Ascending aorta (tissue), 2 donors: ENCODE results near the gene GIGYF1. TPM values are rescaled to one million over a fixed set of nuclear protein-coding genes. Genes with fewer than 3 reads are reported as not detected.

Source experiments
- DNase-seq, 2 donors: peaks; one replicate each; pipeline ENCODE4 v3.0.0-alpha.2; 2019; ENCODE audit warnings: low spot score in 2 of 2
- H3K27ac ChIP-seq, 2 donors: fragments of 200-600 bp; sonication (generic); one replicate each; pipeline ENCODE4 v1.5.1; 2016 to 2017; ENCODE audit warnings: mild to moderate bottlenecking in 1 of 2
- H3K27me3 ChIP-seq: fragments of 200-600 bp; sonication (generic); one replicate; pipeline ENCODE4 v1.5.1; 2017
- H3K36me3 ChIP-seq, 2 donors: fragments of 200-600 bp; sonication (generic); one replicate each; pipeline ENCODE4 v1.5.1; 2016
- H3K4me1 ChIP-seq, 2 donors: fragments of 200-600 bp; sonication (generic); one replicate each; pipeline ENCODE4 v1.5.1; 2016 to 2017; ENCODE audit warnings: mild to moderate bottlenecking in 1 of 2
- H3K4me3 ChIP-seq, 2 donors: fragments of 200-600 bp; sonication (generic); one replicate each; pipeline ENCODE4 v1.5.1; 2016 to 2017; ENCODE audit warnings: mild to moderate bottlenecking in 1 of 2
- H3K9me3 ChIP-seq, 2 donors: fragments of 200-600 bp; sonication (generic); one replicate each; pipeline ENCODE4 v1.5.1; 2016
- CTCF ChIP-seq, 3 experiments: fragments of 200-600 bp in 2 of 3; fragments of 450-650 bp in 1 of 3; sonication (generic) in 2 of 3; IDR thresholded peaks; one replicate each; pipeline ENCODE4 v1.5.1; 2016 to 2019; ENCODE audit warnings: antibody characterized with exemption in 3 of 3, mild to moderate bottlenecking in 1 of 3, moderate library complexity in 1 of 3
- intact Hi-C: fragments of 100-400 bp; cut with DNase I; formaldehyde crosslinking; loops from one replicate; pipeline ENCODE4 v1.15.1; 2023
- total RNA-seq: library from RNA; depleted of rRNA; stranded (reverse); fragments of >200 nt; gene quantifications from one replicate; pipeline ENCODE4 v1.1.0, GENCODE V29; 2016

GIGYF1 gene
- total RNA-seq, 1 donor from 2014 or later, result 31.1 TPM

DNA sequence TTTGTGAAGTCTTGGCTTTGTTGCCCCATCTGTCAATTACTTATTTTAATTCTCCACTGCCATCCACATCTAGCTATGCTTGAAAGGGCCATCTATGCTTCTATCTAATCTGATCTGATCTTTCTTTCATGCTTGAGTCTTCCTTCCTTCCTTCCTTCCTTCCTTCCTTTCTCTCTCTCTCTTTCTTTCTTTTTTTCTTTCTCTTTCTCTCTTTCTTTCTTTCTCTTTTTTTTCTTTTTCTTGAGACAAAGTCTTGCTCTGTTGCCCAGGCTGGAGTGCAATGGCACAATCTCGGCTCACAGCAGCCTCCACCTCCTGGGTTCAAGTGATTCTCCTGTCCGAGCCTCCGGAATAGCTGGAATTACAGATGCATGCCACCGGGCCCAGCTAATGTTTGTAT is 64.0 kb downstream of the GIGYF1 start:
- peaks cover 5% of the 10 kb centered on the region for H3K27me3 ChIP-seq
- no peaks in the 10 kb centered on the region for H3K36me3 ChIP-seq
- H3K27ac ChIP-seq, result no peak overlapping the region
- H3K4me1 ChIP-seq, result peaks cover 3 to 11% of the 10 kb centered on the region in 2 donors
- no peak for DNase-seq
- H3K9me3 ChIP-seq, result no peaks in the 10 kb centered on the region
- intact Hi-C loops, result loop anchor here (5.0 kb wide), 1 partner anchor 62 kb away; the partner anchor contains the start of gene GIGYF1
- no peak for TF ChIP-seq CTCF (IDR thresholded peaks at IDR 0.05)
- H3K4me3 ChIP-seq, result no peak overlapping the region

Other genes starting within 250 kb of the GIGYF1 start
- not detected for gene SPACDR, start 230.0 kb downstream of the GIGYF1 start, total RNA-seq
- 68.2 TPM for gene TSC22D4, start 215.0 kb downstream of the GIGYF1 start, total RNA-seq
- 0.96 TPM for gene NYAP1, start 210.3 kb downstream of the GIGYF1 start, total RNA-seq
- 30.0 TPM for gene AGFG2, start 155.0 kb downstream of the GIGYF1 start, total RNA-seq
- 11.8 TPM for gene SAP25, start 120.3 kb downstream of the GIGYF1 start, total RNA-seq
- 113 TPM for gene LRCH4, start 108.1 kb downstream of the GIGYF1 start, total RNA-seq
- not detected for gene FBXO24, start 107.9 kb downstream of the GIGYF1 start, total RNA-seq
- 124 TPM for gene PCOLCE, start 91.9 kb downstream of the GIGYF1 start, total RNA-seq
- 11.0 TPM for gene MOSPD3, start 81.7 kb downstream of the GIGYF1 start, total RNA-seq
- not detected for gene TFR2, start 52.7 kb downstream of the GIGYF1 start, total RNA-seq
- not detected for gene ACTL6B, start 37.8 kb downstream of the GIGYF1 start, total RNA-seq
- gene GNB2, start 20.5 kb downstream of the GIGYF1 start, total RNA-seq, result 500 TPM
- gene POP7, start 11.9 kb upstream of the GIGYF1 start, total RNA-seq, result 44.0 TPM
- not detected for gene EPO, start 26.2 kb upstream of the GIGYF1 start, total RNA-seq
- not detected for gene ZAN, start 39.3 kb upstream of the GIGYF1 start, total RNA-seq
- 144 TPM for gene EPHB4, start 133.3 kb upstream of the GIGYF1 start, total RNA-seq
- gene SLC12A9, start 158.5 kb upstream of the GIGYF1 start, total RNA-seq, result 19.4 TPM
- gene TRIP6, start 173.1 kb upstream of the GIGYF1 start, total RNA-seq, result 221 TPM
- 89.2 TPM for gene SRRT, start 180.9 kb upstream of the GIGYF1 start, total RNA-seq
- 0.53 TPM for gene UFSP1, start 195.5 kb upstream of the GIGYF1 start, total RNA-seq
- gene ACHE, start 201.6 kb upstream of the GIGYF1 start, total RNA-seq, result 7.8 TPM